ENCODE data around the gene PLK3. TPM values are rescaled to one million over a fixed set of nuclear protein-coding genes. Genes with fewer than 3 reads are reported as not detected.

Gene PLK3
- total and polyA plus RNA-seq, 10 of the 15 experiments (the other 5 are each of a cell fraction or from before 2014, with no cell fraction given): 1.5 to 23.2 (median 12.1) TPM

GRCh38 chr1:44810101-44810761, 10.1 kb downstream of the PLK3 start:
- intact Hi-C loops (cut with micrococcal nuclease; ENCODE audit: unreplicated experiment): no loop called here
- H3K9me3 ChIP-seq (replicated peaks; ENCODE audit: control insufficient read depth, insufficient read depth, low read length): no peaks in the 10 kb centered on the region
- in situ Hi-C loops (cut with MboI): no loop called here
- ChIA-PET RAD21 (ENCODE audit: unreplicated experiment) (interaction anchor here (1.0 to 3.5 kb wide), 9 partner anchors 9 to 529 kb away, joined by 3 to 41 read pairs (median 17); partner anchors contain the start of genes HECTD3, PLK3, RNU5D-1 and RPS8), SMC1A (ENCODE audit: uncharacterized antibody, unreplicated experiment) (interaction anchor here (1.0 to 4.6 kb wide), 8 partner anchors 9 to 81 kb away, joined by 3 to 52 read pairs (median 6); partner anchors contain the start of genes PLK3, RNU5D-1 and RPS8), CTCF (interaction anchor here (0.5 to 4.1 kb wide), 9 partner anchors 9 to 121 kb away, joined by 3 to 47 read pairs (median 5); partner anchors contain the start of genes PLK3 and RNU5D-1), POLR2A (interaction anchor here (0.7 to 5.1 kb wide), 17 partner anchors 8 to 497 kb away, joined by 3 to 59 read pairs (median 6); partner anchors contain the start of genes KIF2C, PLK3, RNU5D-1 and RPS8)
- H3K4me2 ChIP-seq (ENCODE audit: control insufficient read depth, insufficient read depth): peak overlapping the region; percentile 71
- peak; percentile 38 for FAIRE-seq
- peak overlapping the region; percentile 75 for H3K9ac ChIP-seq (ENCODE audit: control insufficient read depth, insufficient read depth, low read length)
- WGBS (ENCODE audit: insufficient coverage, insufficient replicate concordance, low lambda C conversion rate, missing lambda C conversion rate): 22% methylated on average over 12 of the region's 12 CpGs
- peak overlapping the region; percentile 95 for H3K27ac ChIP-seq (ENCODE audit: control insufficient read depth, insufficient read depth)
- H2AFZ ChIP-seq (ENCODE audit: control insufficient read depth, low read depth, low read length): peak overlapping the region; percentile 70
- H3K4me1 ChIP-seq (ENCODE audit: control insufficient read depth, insufficient read depth, low read length): peaks cover 52% of the 10 kb centered on the region
- DNase-seq (ENCODE audit: low read depth, low spot score): peak; percentile 60
- no peaks in the 10 kb centered on the region for H3K27me3 ChIP-seq (replicated peaks in 1 of 2; ENCODE audit: control insufficient read depth in 2 of 2, insufficient read depth in 2 of 2, low read length in 1 of 2)
- H3K79me2 ChIP-seq (ENCODE audit: control insufficient read depth, insufficient read depth, low read length): no peaks in the 10 kb centered on the region
- no peak overlapping the region for H3K4me3 ChIP-seq
- peaks cover 0 to 4% of the 10 kb centered on the region in 2 experiments; a peak in 3 of 4 replicates for H3K36me3 ChIP-seq (ENCODE audit: control insufficient read depth in 2 of 2, insufficient read depth in 2 of 2, low read length in 1 of 2)
- no TSS peak for BruUV-seq (replicated peaks)
- ATAC-seq: peak; percentile 14
- H4K20me1 ChIP-seq (ENCODE audit: control insufficient read depth, insufficient read depth): no peaks in the 10 kb centered on the region
- TF ChIP-seq IRF3 (IDR thresholded peaks at IDR 0.05): no peak
- no peak for TF ChIP-seq ZNF592 (IDR thresholded peaks at IDR 0.05)
- peak in 1 of 2 experiments; percentile 71; a peak in 2 of 3 replicates for TF ChIP-seq EGR1 (IDR thresholded peaks at IDR 0.05; ENCODE audit: borderline replicate concordance in 1 of 2, low read depth in 2 of 2, low read length in 2 of 2)
- no peak for TF ChIP-seq ZNF24 (IDR thresholded peaks at IDR 0.05)
- no peak for TF ChIP-seq CTCF (IDR thresholded peaks at IDR 0.05 in 2 of 3, conservative IDR thresholded peaks at IDR 0.05 in 1 of 3; ENCODE audit: control insufficient read depth in 2 of 3, extremely low read depth in 1 of 3, insufficient read depth in 1 of 3, low read depth in 3 of 3, low read length in 3 of 3)
- TF ChIP-seq NFXL1 (IDR thresholded peaks at IDR 0.05; ENCODE audit: borderline replicate concordance): no peak
- TF ChIP-seq SPI1 (IDR thresholded peaks at IDR 0.05; ENCODE audit: borderline replicate concordance, insufficient read depth, low read depth, low read length): peak; percentile 79
- TF ChIP-seq GATAD2B (conservative IDR thresholded peaks at IDR 0.05; ENCODE audit: low read depth): peak; percentile 53; the same call in 1 of the 2 replicates
- TF ChIP-seq IRF4 (IDR thresholded peaks at IDR 0.05; ENCODE audit: low read depth, low read length): peak; percentile 49; the same call in 1 of the 2 replicates
- peak; percentile 78 for TF ChIP-seq EED (IDR thresholded peaks at IDR 0.05; ENCODE audit: low read depth)
- TF ChIP-seq LARP7 (IDR thresholded peaks at IDR 0.05): no peak
- peak; percentile 59 for TF ChIP-seq RELB (IDR thresholded peaks at IDR 0.05; ENCODE audit: low read depth)
- peak; percentile 67 for TF ChIP-seq BCL11A (IDR thresholded peaks at IDR 0.05; ENCODE audit: low read depth, low read length)
- peak; percentile 44; the same call in 1 of the 2 replicates for TF ChIP-seq BACH1 (IDR thresholded peaks at IDR 0.05; ENCODE audit: borderline replicate concordance)

Measured in GM12878 (cell line).